ENCODE data around the gene AQP10.

DNA sequence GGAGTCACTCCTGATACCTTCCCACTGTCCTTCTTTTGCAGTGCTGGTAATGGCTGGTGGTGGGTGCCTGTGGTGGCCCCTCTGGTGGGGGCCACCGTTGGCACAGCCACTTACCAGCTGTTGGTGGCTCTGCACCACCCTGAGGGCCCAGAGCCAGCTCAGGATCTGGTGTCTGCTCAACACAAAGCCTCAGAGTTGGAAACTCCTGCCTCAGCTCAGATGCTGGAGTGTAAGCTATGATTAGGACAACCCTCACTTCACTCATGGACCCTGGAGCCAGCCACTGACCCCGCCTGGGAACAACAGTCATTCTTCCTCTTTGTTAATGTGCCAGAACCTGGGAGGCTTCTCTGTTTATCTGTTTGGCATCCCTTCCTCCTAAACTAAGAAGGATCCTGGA, 3.3 kb downstream of the AQP10 start:
- TF ChIP-seq, protein P1, sequence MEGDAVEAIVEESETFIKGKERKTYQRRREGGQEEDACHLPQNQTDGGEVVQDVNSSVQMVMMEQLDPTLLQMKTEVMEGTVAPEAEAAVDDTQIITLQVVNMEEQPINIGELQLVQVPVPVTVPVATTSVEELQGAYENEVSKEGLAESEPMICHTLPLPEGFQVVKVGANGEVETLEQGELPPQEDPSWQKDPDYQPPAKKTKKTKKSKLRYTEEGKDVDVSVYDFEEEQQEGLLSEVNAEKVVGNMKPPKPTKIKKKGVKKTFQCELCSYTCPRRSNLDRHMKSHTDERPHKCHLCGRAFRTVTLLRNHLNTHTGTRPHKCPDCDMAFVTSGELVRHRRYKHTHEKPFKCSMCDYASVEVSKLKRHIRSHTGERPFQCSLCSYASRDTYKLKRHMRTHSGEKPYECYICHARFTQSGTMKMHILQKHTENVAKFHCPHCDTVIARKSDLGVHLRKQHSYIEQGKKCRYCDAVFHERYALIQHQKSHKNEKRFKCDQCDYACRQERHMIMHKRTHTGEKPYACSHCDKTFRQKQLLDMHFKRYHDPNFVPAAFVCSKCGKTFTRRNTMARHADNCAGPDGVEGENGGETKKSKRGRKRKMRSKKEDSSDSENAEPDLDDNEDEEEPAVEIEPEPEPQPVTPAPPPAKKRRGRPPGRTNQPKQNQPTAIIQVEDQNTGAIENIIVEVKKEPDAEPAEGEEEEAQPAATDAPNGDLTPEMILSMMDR (IDR thresholded peaks at IDR 0.05), result no peak
- TF ChIP-seq POLR2A (IDR thresholded peaks at IDR 0.05), result no peak

Measured in body of pancreas (tissue), 4 donors.